Activated B cell treated with CpG ODN at 0.5 μM for 24 hours (primary cell): ENCODE results near the gene RBP4. TPM values are rescaled to one million over a fixed set of nuclear protein-coding genes. Genes with fewer than 3 reads are reported as not detected.

ENCODE experiments used
- ATAC-seq: fragments of 200-7000 bp; cut with Tn5 transposase; one replicate; pipeline ENCODE4 v1.10.0; 2021; ENCODE audit warnings: low read depth, mild to moderate bottlenecking, moderate library complexity
- CTCF ChIA-PET: fragments of 350-600 bp; sonication (Branson Sonifier 250); formaldehyde crosslinking; loops from one replicate; lab custom pipeline; 2021; ENCODE audit warnings: antibody characterized with exemption; lab: Charles Lee
- POLR2A ChIA-PET: fragments of 350-600 bp; sonication (Branson Sonifier 250); formaldehyde crosslinking; loops from one replicate; lab custom pipeline; 2021; ENCODE audit warnings: antibody characterized with exemption; lab: Charles Lee
- DNase-seq: peaks from one replicate; pipeline ENCODE4 v3.0.0; 2022
- H3K27ac Mint-ChIP-seq: one replicate; pipeline ENCODE4 v1.8.0; 2020; ENCODE audit warnings: mixed read lengths
- H3K27me3 Mint-ChIP-seq: one replicate; pipeline ENCODE4 v1.8.0; 2021; ENCODE audit warnings: mixed read lengths
- H3K36me3 Mint-ChIP-seq: one replicate; pipeline ENCODE4 v1.8.0; 2021; ENCODE audit warnings: low read depth, mixed read lengths
- H3K4me1 Mint-ChIP-seq: one replicate; pipeline ENCODE4 v1.8.0; 2021; ENCODE audit warnings: mixed read lengths
- H3K4me3 Mint-ChIP-seq: one replicate; pipeline ENCODE4 v1.8.0; 2020; ENCODE audit warnings: mild to moderate bottlenecking, mixed read lengths
- H3K9me3 Mint-ChIP-seq: one replicate; pipeline ENCODE4 v1.8.0; 2020; ENCODE audit warnings: mixed read lengths
- intact Hi-C: fragments of 100-400 bp; cut with micrococcal nuclease; formaldehyde crosslinking; loops from one replicate; pipeline ENCODE4 v1.15.1; 2024
- total RNA-seq: library from RNA; stranded (reverse); gene quantifications from 2 replicates; pipeline ENCODE4 v1.2.3, GENCODE V29; 2022
- TF ChIP-seq, protein P1 (sequence below): fragments of 200-600 bp; IDR thresholded peaks from one replicate; pipeline ENCODE4 v1.8.0; 2022; ENCODE audit warnings: antibody characterized with exemption, mild to moderate bottlenecking

RBP4 gene
- total RNA-seq, 1 donor from 2014 or later = not detected

DNA sequence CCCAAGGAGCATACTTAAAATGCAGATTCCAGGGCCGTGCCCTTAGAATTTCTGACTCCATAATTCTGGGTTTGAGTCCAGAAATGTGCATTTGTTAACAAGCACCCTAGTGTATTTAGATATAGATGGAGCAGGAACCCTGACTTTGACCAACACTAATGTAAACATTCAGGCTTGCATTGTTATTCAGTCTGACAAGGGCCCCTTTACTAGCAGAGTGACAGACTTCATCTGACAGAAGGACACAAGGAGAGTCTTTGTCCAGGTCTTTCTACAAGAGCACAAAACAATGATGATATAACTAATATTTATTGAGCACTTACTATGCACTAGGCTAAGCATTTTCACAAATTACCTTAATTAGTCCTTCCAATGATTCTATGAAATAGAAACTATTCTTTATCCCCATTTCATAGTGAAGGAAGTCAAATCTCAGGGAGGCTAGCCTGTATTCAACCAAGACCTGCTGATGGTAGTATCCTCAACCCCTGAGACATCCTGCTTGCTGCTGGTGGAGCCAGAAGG lies 3.9 kb downstream of the RBP4 start:
- H3K4me1 Mint-ChIP-seq = no peaks in the 10 kb centered on the region

DNA sequence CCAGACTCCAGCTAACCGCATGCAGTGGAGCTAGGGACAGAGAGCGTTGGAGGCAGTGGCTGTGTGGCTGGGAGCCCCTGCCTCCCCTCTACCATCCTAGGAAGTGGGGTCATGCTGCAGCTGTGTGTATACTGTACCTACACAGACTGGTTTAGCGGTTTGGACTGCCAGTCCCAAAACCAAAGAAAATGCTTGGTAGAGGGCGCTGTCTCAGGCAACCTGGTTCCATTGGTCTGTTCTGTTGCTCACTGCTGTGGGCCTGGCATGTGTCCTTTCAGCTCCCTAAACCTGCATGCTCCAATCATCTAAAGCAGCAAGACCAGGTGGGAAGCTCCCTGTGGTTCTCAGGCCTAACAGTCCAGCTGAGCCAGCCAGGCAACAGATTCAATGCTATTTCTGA lies 4.5 kb downstream of the RBP4 start:
- Mint-ChIP-seq H3K36me3 (no peaks in the 10 kb centered on the region), H3K4me3 (no peak overlapping the region), H3K9me3 (no peaks in the 10 kb centered on the region), H3K27ac (no peak overlapping the region), H3K27me3 (peaks cover 16% of the 10 kb centered on the region), H3K4me1 (no peaks in the 10 kb centered on the region)
- DNase-seq (no peak), ATAC-seq (no peak)
- TF ChIP-seq, protein P1, sequence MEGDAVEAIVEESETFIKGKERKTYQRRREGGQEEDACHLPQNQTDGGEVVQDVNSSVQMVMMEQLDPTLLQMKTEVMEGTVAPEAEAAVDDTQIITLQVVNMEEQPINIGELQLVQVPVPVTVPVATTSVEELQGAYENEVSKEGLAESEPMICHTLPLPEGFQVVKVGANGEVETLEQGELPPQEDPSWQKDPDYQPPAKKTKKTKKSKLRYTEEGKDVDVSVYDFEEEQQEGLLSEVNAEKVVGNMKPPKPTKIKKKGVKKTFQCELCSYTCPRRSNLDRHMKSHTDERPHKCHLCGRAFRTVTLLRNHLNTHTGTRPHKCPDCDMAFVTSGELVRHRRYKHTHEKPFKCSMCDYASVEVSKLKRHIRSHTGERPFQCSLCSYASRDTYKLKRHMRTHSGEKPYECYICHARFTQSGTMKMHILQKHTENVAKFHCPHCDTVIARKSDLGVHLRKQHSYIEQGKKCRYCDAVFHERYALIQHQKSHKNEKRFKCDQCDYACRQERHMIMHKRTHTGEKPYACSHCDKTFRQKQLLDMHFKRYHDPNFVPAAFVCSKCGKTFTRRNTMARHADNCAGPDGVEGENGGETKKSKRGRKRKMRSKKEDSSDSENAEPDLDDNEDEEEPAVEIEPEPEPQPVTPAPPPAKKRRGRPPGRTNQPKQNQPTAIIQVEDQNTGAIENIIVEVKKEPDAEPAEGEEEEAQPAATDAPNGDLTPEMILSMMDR = no peak
- CTCF ChIA-PET = no interaction called here
- intact Hi-C loops = no loop called here
- POLR2A ChIA-PET = no interaction called here

More for the DNA sequence above, 3.9 kb downstream of the RBP4 start:
- H3K9me3 Mint-ChIP-seq = no peaks in the 10 kb centered on the region
- TF ChIP-seq, protein P1 = no peak
- ATAC-seq (no peak), DNase-seq (no peak)
- H3K4me3 Mint-ChIP-seq = no peak overlapping the region
- ChIA-PET POLR2A (no interaction called here), CTCF (no interaction called here)
- peaks cover 22% of the 10 kb centered on the region for H3K27me3 Mint-ChIP-seq
- H3K36me3 Mint-ChIP-seq = no peaks in the 10 kb centered on the region
- no peak overlapping the region for H3K27ac Mint-ChIP-seq
- intact Hi-C loops = no loop called here

DNA sequence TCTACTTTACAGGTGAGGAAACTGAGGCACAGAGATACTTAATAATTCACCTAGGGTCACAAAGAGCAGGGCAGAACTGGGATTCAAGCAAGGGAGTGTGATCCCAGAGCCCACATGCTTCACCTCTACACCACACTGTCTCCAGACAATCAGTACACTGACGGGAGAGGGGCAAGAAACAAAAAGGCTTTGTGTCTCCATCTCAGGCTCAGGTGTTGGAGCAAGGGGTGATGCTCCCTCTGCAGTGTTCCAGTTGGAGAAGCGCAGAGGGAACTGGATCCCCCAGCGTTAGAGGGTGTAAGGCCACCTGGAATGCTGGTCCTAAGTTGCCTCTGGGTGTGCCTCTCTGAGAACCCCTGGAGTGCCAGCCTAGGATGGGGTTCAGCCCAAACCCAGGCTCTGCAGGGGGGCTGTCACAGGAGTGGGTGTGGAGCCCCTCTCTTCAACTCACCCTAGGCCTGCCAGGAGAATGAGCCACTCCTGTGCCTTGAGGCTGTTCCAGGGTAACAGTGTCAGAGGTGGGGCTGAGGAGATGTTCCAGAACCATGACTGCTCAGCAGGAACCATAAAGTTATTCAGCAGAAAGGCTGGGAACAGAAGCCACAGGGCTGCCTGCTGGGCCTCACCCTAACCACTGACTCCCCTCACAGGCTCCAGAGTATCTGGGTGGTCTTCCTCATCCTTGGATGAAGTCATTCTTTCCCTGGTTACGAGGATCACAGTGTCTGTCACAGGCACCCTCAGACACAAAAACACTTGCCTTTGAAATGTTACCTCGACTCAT lies 5.5 kb downstream of the RBP4 start:
- Mint-ChIP-seq H3K27ac (no peak overlapping the region), H3K27me3 (peaks cover 15% of the 10 kb centered on the region), H3K4me3 (no peak overlapping the region), H3K4me1 (no peaks in the 10 kb centered on the region), H3K36me3 (no peaks in the 10 kb centered on the region), H3K9me3 (no peaks in the 10 kb centered on the region)
- intact Hi-C loops = no loop called here
- no peak for DNase-seq
- ChIA-PET POLR2A (no interaction called here), CTCF (no interaction called here)
- no peak for ATAC-seq
- TF ChIP-seq, protein P1 = no peak

DNA sequence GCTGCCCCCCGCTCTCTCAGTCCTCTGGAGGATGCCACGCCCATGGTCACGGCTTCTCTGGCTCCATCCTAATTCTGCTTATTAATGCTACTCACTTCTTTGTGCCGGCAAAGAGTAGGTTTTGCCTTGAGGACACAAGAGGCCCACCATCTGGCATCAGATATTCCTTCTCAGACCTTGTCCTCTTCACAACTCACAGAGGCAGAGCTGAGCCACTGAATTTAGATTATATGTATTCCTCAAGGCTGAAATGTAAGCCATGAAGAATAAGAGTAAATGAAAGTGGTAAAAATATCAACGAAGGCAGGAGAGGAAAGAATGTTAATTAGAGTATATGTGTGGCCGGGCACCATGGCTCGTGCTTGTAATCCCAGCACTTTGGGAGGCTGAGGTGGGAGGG lies 6.5 kb downstream of the RBP4 start:
- H3K27me3 Mint-ChIP-seq = peaks cover 7% of the 10 kb centered on the region
- no peaks in the 10 kb centered on the region for H3K9me3 Mint-ChIP-seq
- CTCF ChIA-PET = no interaction called here
- ATAC-seq = no peak
- no peaks in the 10 kb centered on the region for H3K36me3 Mint-ChIP-seq
- H3K27ac Mint-ChIP-seq = no peak overlapping the region
- no peaks in the 10 kb centered on the region for H3K4me1 Mint-ChIP-seq
- DNase-seq = no peak
- POLR2A ChIA-PET = no interaction called here
- H3K4me3 Mint-ChIP-seq = no peak overlapping the region
- intact Hi-C loops = no loop called here
- TF ChIP-seq, protein P1 = no peak

DNA sequence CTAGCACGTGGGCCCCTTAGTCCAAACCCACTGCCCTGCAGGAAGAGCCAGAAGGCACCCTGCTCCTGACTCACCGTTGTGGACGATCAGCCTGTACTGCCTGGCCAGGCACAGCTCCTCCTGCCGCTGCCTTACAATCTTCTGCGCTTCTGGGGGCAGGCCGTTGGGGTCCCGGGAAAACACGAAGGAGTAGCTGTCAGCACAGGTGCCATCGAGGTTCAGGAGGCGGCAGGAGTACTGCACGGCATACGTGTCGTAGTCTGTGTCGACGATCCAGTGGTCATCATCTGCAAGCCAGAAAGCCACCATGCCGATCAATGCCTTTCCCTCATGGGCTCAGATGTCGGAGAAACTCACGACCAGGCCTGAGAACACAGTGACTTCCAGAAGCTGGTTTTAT lies 7.3 kb downstream of the RBP4 start:
- intact Hi-C loops = no loop called here
- ChIA-PET POLR2A (no interaction called here), CTCF (no interaction called here)
- peaks cover 6% of the 10 kb centered on the region for H3K27me3 Mint-ChIP-seq
- H3K27ac Mint-ChIP-seq = no peak overlapping the region
- no peaks in the 10 kb centered on the region for H3K9me3 Mint-ChIP-seq
- H3K36me3 Mint-ChIP-seq = no peaks in the 10 kb centered on the region
- ATAC-seq (no peak), DNase-seq (no peak)
- H3K4me3 Mint-ChIP-seq = no peak overlapping the region
- no peaks in the 10 kb centered on the region for H3K4me1 Mint-ChIP-seq
- TF ChIP-seq, protein P1 = no peak
